ENCODE measurements around the gene FOXK2.

FOXK2 gene

GRCh38 chr17:82611140-82612058 is 91.9 kb downstream of the FOXK2 start:
- H3K4me3 ChIP-seq (ENCODE audit: low read depth, low read length): no peak overlapping the region
- no peak for DNase-seq (ENCODE audit: low read depth)
- TF ChIP-seq CTCF (IDR thresholded peaks at IDR 0.05; ENCODE audit: insufficient read depth, low read depth, low read length, missing control alignments): no peak

GRCh38 chr17:82613283-82614094 is 94.0 kb downstream of the FOXK2 start:
- no peak for DNase-seq (ENCODE audit: low read depth)
- no peak for TF ChIP-seq CTCF (IDR thresholded peaks at IDR 0.05; ENCODE audit: insufficient read depth, low read depth, low read length, missing control alignments)
- no peak overlapping the region for H3K4me3 ChIP-seq (ENCODE audit: low read depth, low read length)

- no peak for DNase-seq (ENCODE audit: low read depth)
- TF ChIP-seq CTCF (IDR thresholded peaks at IDR 0.05; ENCODE audit: insufficient read depth, low read depth, low read length, missing control alignments): no peak
- no peak overlapping the region for H3K4me3 ChIP-seq (ENCODE audit: low read depth, low read length)
Measured at GRCh38 chr17:82614095-82614631, 94.6 kb downstream of the FOXK2 start.

GRCh38 chr17:82615084-82616020 is 95.8 kb downstream of the FOXK2 start:
- H3K4me3 ChIP-seq (ENCODE audit: low read depth, low read length): no peak overlapping the region
- DNase-seq (ENCODE audit: low read depth): no peak
- TF ChIP-seq CTCF (IDR thresholded peaks at IDR 0.05; ENCODE audit: insufficient read depth, low read depth, low read length, missing control alignments): no peak

- no peak for TF ChIP-seq CTCF (IDR thresholded peaks at IDR 0.05; ENCODE audit: insufficient read depth, low read depth, low read length, missing control alignments)
- no peak for DNase-seq (ENCODE audit: low read depth)
Measured at GRCh38 chr17:82616021-82616711, 96.6 kb downstream of the FOXK2 start.

More at GRCh38 chr17:82616021-82616711, 96.6 kb downstream of the FOXK2 start:
- no peak overlapping the region for H3K4me3 ChIP-seq (ENCODE audit: low read depth, low read length)
